Lung (tissue), 12 donors: ENCODE data around the gene SAMM50. TPM values are rescaled to one million over a fixed set of nuclear protein-coding genes. Genes with fewer than 3 reads are reported as not detected.

Source experiments
- ATAC-seq: fragments of 200-7000 bp; cut with Tn5 transposase; one replicate; pipeline ENCODE4 v1.9.1; 2020; ENCODE audit warnings: moderate number of reproducible peaks; ENCODE audit not compliant: insufficient read depth, low FRiP score
- DNase-seq, 3 donors: peaks; one replicate each; pipeline ENCODE4 v3.0.0-alpha.2; 2013 to 2017
- H3K27ac ChIP-seq, 2 donors: one replicate each; pipeline ENCODE4 v1.5.1; 2013; ENCODE audit warnings: mild to moderate bottlenecking in 2 of 2, moderate library complexity in 2 of 2, control low read depth in 1 of 2, inconsistent platforms in 1 of 2, low read depth in 1 of 2, low read length in 1 of 2
- H3K27me3 ChIP-seq, 3 donors: one replicate each; pipeline ENCODE4 v1.5.1; 2013; ENCODE audit warnings: low read length in 2 of 3; ENCODE audit not compliant: control insufficient read depth in 3 of 3, insufficient read depth in 3 of 3
- H3K36me3 ChIP-seq, 4 donors: one replicate each; pipeline ENCODE4 v1.5.1; 2013; ENCODE audit warnings: low read length in 4 of 4, mild to moderate bottlenecking in 1 of 4, moderate library complexity in 1 of 4; ENCODE audit not compliant: control insufficient read depth in 4 of 4, insufficient read depth in 4 of 4
- H3K4me1 ChIP-seq, 5 donors: one replicate each; pipeline ENCODE4 v1.5.1; 2013; ENCODE audit warnings: low read length in 5 of 5, mild to moderate bottlenecking in 2 of 5, moderate library complexity in 1 of 5; ENCODE audit not compliant: control insufficient read depth in 5 of 5, insufficient read depth in 5 of 5
- H3K4me3 ChIP-seq: one replicate; pipeline ENCODE4 v1.5.1; 2013; ENCODE audit warnings: mild to moderate bottlenecking, control low read depth, moderate library complexity
- H3K9ac ChIP-seq, 2 donors: one replicate each; pipeline ENCODE4 v1.5.1; 2013; ENCODE audit warnings: low read length in 2 of 2, control low read depth in 1 of 2; ENCODE audit not compliant: insufficient read depth in 1 of 2
- H3K9me3 ChIP-seq, 4 donors: one replicate each; pipeline ENCODE4 v1.5.1; 2013; ENCODE audit warnings: low read length in 3 of 4, mild to moderate bottlenecking in 1 of 4, moderate library complexity in 1 of 4; ENCODE audit not compliant: control insufficient read depth in 4 of 4, insufficient read depth in 3 of 4
- WGBS, 2 donors: extraction: QIAGEN DNeasy Blood & Tissue Kit; methylation state at CpG; one replicate each; pipeline ENCODE4 v1.1.7; 2013; 5-methylcytosine and 5-hydroxymethylcytosine counted together
- polyA plus RNA-seq, 2 donors: library from polyadenylated mRNA; stranded (reverse); fragments of 200-250 nt; gene quantifications; one replicate each; pipeline ENCODE4 v1.2.1, GENCODE V29; 2013
- total RNA-seq, 2 donors: library from RNA; depleted of rRNA in 1 of 2; stranded (reverse); fragments of >200 nt in 1 of 2; gene quantifications; one replicate each; pipeline ENCODE4 v1.2.1, GENCODE V29; 2014 to 2021
- TF ChIP-seq, protein P1 (sequence below): IDR thresholded peaks from 2 replicates; pipeline ENCODE4 v1.5.1; 2012; ENCODE audit warnings: mild to moderate bottlenecking; ENCODE audit errors: control extremely low read depth, extremely low read depth
- donor health status: control.
- donor health status: control.
- donor health status: Bipolar disorder and iron deficiency.
- donor health status: healthy.
- donor health status: DM: yes; HTN: yes; CAD: no.

SAMM50 gene
- total and polyA plus RNA-seq, 4 donors, result 11.2 to 35.9 (median 30.5) TPM

DNA sequence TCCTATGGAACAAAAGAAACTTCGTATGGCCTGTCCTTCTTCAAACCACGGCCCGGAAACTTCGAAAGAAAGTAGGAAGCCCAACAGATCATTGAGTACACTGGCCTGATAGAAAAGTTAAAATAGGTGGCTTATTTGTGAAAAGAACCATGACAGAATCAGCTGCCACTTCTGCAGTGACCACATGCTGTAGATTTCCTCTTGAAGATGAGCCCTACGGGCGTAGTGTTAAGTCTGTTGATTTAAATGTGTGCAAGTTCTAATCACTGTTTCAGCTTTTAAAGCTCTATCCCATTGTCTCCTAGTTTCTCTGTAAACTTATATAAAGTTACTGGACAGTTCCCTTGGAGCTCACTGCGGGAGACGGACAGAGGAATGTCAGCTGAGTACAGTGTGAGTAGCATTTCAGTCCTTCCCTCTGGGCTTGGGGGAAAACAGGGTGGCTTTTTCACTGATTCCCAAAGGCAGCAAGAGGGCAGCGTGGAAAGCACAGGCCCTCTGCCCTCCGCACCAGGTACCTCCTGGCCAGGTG lies 17.8 kb downstream of the SAMM50 start:
- DNase-seq, result no peak
- TF ChIP-seq, protein P1, sequence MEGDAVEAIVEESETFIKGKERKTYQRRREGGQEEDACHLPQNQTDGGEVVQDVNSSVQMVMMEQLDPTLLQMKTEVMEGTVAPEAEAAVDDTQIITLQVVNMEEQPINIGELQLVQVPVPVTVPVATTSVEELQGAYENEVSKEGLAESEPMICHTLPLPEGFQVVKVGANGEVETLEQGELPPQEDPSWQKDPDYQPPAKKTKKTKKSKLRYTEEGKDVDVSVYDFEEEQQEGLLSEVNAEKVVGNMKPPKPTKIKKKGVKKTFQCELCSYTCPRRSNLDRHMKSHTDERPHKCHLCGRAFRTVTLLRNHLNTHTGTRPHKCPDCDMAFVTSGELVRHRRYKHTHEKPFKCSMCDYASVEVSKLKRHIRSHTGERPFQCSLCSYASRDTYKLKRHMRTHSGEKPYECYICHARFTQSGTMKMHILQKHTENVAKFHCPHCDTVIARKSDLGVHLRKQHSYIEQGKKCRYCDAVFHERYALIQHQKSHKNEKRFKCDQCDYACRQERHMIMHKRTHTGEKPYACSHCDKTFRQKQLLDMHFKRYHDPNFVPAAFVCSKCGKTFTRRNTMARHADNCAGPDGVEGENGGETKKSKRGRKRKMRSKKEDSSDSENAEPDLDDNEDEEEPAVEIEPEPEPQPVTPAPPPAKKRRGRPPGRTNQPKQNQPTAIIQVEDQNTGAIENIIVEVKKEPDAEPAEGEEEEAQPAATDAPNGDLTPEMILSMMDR, result no peak
- H3K4me1 ChIP-seq, result no peaks in the 10 kb centered on the region
- no peak overlapping the region for H3K9ac ChIP-seq
- H3K27me3 ChIP-seq, result no peaks in the 10 kb centered on the region
- no peak overlapping the region for H3K27ac ChIP-seq
- no peaks in the 10 kb centered on the region for H3K9me3 ChIP-seq
- H3K4me3 ChIP-seq, result no peak overlapping the region
- WGBS, 2 donors, result 95 to 96% methylated on average over 10 of the region's 10 CpGs
- ATAC-seq, result no peak
- H3K36me3 ChIP-seq, result peaks cover 24 to 63% (median 42%) of the 10 kb centered on the region in 4 donors

DNA sequence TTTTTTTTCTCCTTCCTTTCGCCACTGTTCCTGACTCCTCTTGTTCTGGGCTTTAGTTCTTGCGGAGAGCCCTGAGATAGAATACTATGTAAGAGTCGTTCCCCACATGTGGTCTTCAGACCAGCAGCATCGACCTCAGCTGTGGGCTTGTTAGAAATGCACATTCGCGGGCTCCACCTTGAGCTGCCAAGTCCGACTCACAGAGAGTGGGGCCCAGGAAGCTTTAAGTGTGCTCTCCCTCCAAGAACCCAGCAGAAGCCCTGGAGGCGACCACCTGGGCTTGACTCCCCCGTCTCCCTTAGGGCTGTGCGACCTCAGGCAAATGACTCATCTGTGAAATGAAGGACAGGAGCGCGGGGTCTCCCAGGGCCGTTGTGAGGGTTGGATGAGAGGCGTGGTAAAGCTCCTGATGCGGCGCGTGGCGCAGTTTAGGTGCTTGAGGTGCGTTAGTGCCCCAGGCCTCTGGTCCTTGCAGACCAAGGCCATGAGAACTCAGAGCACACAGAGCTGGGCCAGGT lies 18.8 kb downstream of the SAMM50 start:
- WGBS, 2 donors, result 94 to 95% methylated on average over 19 of the region's 19 CpGs

DNA sequence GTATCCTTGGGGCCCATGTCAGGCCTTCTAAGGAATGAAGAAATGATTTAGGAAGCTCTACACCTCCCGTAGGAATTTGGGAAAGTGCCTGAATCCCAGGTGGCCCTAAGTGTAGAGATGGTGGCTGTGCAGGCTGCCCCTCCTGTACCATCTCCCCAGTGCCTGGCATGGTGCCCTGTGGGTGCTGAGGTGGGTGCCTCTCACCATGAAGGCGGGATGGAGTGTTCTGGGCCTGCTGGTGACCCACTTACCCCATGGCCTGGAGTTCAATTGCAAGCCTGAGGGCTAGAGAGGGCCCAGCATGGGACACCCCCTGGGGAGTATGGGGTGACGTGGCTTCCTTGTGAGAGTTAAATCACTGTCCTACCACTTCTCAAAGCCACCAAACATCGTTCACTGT lies 19.8 kb downstream of the SAMM50 start:
- Histone ChIP-seq H3K4me1 (no peaks in the 10 kb centered on the region), H3K27me3 (no peaks in the 10 kb centered on the region), H3K36me3 (peaks cover 31 to 64% (median 36%) of the 10 kb centered on the region in 4 donors), H3K27ac (no peak overlapping the region), H3K9ac (no peak overlapping the region), H3K4me3 (no peak overlapping the region), H3K9me3 (no peaks in the 10 kb centered on the region)
- no peak for ATAC-seq
- WGBS, 2 donors, result 86 to 97% methylated on average over 4 of the region's 4 CpGs
- TF ChIP-seq, protein P1, result no peak
- no peak for DNase-seq

More for the DNA sequence above, 18.8 kb downstream of the SAMM50 start:
- Histone ChIP-seq H3K9ac (no peak overlapping the region), H3K27me3 (no peaks in the 10 kb centered on the region), H3K27ac (no peak overlapping the region), H3K4me3 (no peak overlapping the region), H3K4me1 (no peaks in the 10 kb centered on the region), H3K36me3 (peaks cover 26 to 63% (median 35%) of the 10 kb centered on the region in 4 donors), H3K9me3 (no peaks in the 10 kb centered on the region)
- no peak for DNase-seq
- TF ChIP-seq, protein P1, result no peak
- no peak for ATAC-seq
